GM19438 (cell line): Measurements from ENCODE around the gene CR1.
"Not testable (repeated sequence)": the region's sequence is repeated elsewhere in the genome, so short reads cannot be mapped to it uniquely, and the experiment has no call there.

ENCODE experiments used
- ATAC-seq: cut with Tn5 transposase; IDR thresholded peaks from one replicate; pipeline ENCODE4 v1.9.1; 2021; ENCODE audit warnings: low read depth; ENCODE audit not compliant: unreplicated experiment

Gene CR1

GRCh38 chr1:207502726-207503125 is 6.8 kb downstream of the CR1 start:
- no peak for ATAC-seq

- ATAC-seq = no peak
Measured at GRCh38 chr1:207503950-207504349, 8.0 kb downstream of the CR1 start.

DNA sequence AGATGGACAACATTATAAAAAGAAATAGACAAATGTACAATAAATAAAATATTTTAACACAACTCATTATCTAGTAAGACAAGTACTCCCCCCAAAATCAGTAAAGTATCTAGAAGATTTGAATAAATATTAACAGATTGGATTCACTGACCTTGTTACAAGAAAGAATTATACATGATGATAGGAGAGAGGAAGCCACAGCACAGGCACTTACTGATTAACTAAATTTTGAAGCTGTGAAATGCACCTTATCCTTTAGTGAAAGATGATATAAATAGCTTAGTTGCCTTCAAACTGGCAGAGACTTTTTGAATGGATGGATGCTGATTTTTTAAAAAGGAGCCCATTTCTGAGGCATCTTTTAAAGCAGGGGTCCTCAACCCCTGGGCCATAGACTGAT is 8.5 kb downstream of the CR1 start:
- no peak for ATAC-seq

- ATAC-seq = no peak
Measured at GRCh38 chr1:207510444-207510843, 14.5 kb downstream of the CR1 start.

GRCh38 chr1:207514890-207515289 is 18.9 kb downstream of the CR1 start:
- no peak for ATAC-seq

- ATAC-seq = no peak
Measured at GRCh38 chr1:207516729-207517128, 20.8 kb downstream of the CR1 start.

DNA sequence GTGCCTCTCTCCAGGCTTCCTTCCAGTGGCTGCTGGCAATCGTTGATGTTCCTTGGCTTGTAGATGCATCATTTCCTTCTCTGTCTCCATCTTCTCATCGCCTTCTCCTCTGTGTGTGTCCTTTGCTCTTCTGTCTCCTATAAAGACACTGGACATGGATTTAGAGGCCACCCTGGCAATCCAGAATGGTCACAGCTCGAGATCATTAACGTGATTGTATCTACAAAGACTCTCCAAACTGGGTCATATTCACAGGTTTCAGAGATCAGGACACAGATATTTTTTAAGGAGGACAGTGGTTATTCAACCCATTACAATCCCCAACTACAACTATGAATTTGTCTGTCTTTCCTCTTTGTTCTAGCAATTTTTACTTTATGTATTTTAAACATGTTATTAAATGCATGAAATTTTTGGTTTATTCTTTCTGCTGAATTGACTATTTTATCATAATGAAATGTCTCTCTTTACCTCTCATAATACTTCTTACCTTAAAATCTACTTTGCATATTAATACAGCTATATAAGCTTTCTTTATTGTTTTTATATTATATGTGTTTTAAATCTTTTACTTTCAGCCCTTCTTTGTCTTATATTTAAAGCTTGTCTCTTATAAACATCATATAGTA is 22.8 kb downstream of the CR1 start:
- ATAC-seq = no peak

DNA sequence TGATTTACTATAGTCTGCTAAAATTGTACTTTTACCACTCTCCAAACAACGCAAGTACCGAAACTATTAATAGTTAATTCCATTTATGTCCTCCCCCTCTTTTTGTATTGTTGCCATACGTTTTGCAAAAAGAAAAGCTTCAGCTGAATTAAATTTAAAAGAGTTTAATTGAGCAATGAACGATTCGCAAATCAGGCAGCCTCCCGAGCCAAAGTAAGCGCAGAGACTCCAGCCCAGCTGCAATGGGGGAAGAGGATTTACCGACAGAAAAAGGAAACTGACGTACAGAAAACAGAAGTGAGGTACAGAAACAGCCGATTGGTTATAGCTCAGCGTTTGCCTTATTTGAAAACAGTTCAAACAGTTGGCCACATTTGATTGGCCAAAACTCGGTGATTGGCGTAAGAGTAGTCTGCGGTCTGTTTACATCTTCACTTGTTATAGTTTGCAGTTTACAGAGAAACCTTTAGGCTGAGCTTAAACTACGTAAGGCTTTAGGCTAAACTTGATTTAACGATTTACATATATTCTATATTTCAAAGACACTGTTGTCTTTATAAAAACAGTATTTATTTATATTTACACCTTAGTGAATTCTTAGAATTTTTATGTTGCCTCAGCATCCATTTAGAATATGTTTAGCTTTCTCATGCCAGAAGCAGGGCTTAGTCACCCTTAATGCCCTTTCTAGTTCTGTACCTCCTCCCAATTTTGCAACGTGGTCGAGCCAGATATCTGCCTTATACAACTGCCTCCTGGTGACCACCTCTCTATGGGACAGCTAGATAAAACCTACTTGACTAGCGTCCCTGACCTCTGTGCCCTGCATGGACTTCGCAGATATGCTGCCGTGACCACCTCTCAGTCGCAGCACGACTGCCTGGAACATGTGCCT is 23.8 kb downstream of the CR1 start:
- no peak for ATAC-seq

GRCh38 chr1:207520400-207521345 is 24.7 kb downstream of the CR1 start:
- not testable (repeated sequence) for ATAC-seq

GRCh38 chr1:207525239-207525638 is 29.3 kb downstream of the CR1 start:
- not testable (repeated sequence) for ATAC-seq

DNA sequence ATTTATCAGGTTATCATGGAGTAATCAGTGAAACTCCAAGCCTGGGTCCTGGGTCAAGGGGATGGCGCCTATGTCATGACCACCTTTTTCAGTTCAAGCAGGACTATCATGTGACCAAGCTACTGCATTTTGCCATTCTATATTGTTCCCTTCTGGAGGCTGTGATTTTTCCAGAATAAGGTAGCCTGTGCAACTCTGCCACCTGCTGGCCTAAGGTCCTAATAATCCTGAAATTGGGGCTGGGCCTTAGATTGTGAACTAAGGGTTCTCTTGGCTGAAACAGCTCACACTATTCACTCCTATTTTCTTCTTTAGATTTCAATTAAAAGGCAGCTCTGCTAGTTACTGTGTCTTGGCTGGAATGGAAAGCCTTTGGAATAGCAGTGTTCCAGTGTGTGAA is 32.4 kb downstream of the CR1 start:
- ATAC-seq = not testable (repeated sequence)

DNA sequence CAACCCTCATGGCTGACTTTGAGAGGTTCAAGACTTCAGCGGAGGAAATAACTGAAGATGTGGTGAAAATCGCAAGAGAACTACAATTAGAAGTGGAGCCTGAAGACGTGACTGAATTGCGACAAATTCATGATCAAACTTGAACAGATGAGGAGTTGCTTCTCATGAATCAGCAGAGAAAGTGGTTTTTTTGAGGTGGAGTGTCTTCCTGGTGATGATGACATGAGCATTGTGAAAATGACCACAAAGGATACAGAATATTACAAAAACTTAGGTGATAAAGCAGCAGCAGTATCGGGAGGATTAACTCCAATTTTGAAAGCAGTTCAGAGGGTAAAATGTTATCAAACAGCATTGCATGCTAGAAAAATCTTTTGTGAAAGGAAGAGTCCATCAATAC is 40.3 kb downstream of the CR1 start:
- not testable (repeated sequence) for ATAC-seq

DNA sequence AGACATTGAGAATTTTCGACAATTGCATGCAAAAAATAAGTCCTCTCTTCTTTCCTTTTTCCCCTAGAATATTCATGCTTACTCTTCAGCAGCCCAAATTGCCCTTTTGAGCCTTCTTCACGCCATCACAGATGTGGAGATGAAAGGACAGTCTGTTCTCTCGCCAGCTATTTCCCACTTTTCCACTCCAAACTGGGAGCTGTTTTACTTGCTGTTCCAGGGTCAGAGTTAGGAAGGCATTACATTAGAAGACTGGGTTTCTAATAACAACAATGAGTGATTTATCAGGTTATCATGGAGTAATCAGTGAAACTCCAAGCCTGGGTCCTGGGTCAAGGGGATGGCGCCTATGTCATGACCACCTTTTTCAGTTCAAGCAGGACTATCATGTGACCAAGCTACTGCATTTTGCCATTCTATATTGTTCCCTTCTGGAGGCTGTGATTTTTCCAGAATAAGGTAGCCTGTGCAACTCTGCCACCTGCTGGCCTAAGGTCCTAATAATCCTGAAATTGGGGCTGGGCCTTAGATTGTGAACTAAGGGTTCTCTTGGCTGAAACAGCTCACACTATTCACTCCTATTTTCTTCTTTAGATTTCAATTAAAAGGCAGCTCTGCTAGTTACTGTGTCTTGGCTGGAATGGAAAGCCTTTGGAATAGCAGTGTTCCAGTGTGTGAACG is 50.9 kb downstream of the CR1 start:
- ATAC-seq = not testable (repeated sequence)

GRCh38 chr1:207554823-207555222 is 58.9 kb downstream of the CR1 start:
- ATAC-seq = not testable (repeated sequence)

GRCh38 chr1:207565546-207566468 is 69.8 kb downstream of the CR1 start:
- no peak for ATAC-seq

DNA sequence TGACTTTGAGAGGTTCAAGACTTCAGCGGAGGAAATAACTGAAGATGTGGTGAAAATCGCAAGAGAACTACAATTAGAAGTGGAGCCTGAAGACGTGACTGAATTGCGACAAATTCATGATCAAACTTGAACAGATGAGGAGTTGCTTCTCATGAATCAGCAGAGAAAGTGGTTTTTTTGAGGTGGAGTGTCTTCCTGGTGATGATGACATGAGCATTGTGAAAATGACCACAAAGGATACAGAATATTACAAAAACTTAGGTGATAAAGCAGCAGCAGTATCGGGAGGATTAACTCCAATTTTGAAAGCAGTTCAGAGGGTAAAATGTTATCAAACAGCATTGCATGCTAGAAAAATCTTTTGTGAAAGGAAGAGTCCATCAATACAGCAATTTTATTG is 76.0 kb downstream of the CR1 start:
- ATAC-seq = not testable (repeated sequence)

DNA sequence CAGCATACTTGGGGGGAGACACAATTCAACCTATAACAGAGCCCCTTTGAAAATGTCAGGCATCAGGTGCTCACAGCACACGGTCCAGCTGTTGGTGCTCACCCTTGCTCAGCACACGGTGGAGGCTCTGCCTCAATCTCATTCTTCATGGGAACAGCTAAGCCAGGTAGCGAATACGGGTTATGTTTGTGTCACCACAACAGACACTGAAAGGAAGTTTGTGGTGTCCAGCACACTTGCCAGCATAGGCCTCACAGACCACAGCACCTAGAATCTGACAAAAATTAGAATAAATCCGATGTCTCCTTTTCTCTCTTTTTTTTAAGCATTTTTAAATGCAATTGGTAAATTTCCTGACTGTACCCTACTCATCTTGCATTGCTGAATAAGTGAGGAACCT is 77.1 kb downstream of the CR1 start:
- not testable (repeated sequence) for ATAC-seq

DNA sequence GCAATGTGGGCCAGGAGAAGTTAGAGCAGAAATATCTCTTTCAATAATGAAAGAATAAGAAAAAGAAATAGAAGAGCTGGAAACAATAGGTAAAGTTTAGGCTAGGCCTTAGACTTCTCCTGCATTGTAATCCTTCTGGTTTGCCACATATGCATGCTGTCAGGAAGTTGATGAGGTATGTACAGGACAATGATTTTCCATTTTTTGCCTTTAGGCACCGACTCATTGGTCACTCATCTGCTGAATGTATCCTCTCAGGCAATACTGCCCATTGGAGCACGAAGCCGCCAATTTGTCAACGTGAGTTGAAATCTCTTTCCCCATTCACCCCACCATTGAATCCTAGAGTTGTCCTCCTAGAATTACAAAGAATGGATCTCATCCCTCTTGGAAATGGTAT is 79.4 kb downstream of the CR1 start:
- ATAC-seq = not testable (repeated sequence)

GRCh38 chr1:207578796-207579435 is 83.0 kb downstream of the CR1 start:
- ATAC-seq = peak; percentile 29
